WERI-Rb-1 (cell line): ENCODE data around the gene GABBR2.

Source experiments
- DNase-seq: peaks from one replicate; pipeline ENCODE4 v3.0.0-alpha.2; 2020
- H3K27ac ChIP-seq: fragments of 250-450 bp; sonication (Bioruptor Pico); 2 replicates; pipeline ENCODE4 v1.5.1; 2020; ENCODE audit warnings: mild to moderate bottlenecking, moderate library complexity
- H3K27me3 ChIP-seq: fragments of 250-450 bp; sonication (Bioruptor Pico); 2 replicates; pipeline ENCODE4 v1.5.1; 2021; ENCODE audit warnings: mild to moderate bottlenecking, low read depth, moderate library complexity; ENCODE audit not compliant: insufficient read depth, severe bottlenecking
- H3K36me3 ChIP-seq: fragments of 250-450 bp; sonication (Bioruptor Pico); 2 replicates; pipeline ENCODE4 v1.5.1; 2020; ENCODE audit warnings: mild to moderate bottlenecking, moderate library complexity
- H3K4me3 ChIP-seq: 2 replicates; pipeline ENCODE4 v1.5.1; 2011; ENCODE audit warnings: low read depth, mild to moderate bottlenecking, control low read depth, low read length
- H3K9me3 ChIP-seq: fragments of 250-450 bp; sonication (Bioruptor Pico); 2 replicates; pipeline ENCODE4 v1.5.1; 2021; ENCODE audit warnings: mild to moderate bottlenecking, moderate library complexity; ENCODE audit not compliant: severe bottlenecking
- CTCF ChIP-seq: IDR thresholded peaks from 2 replicates; pipeline ENCODE4 v1.5.1; 2011; ENCODE audit warnings: low read depth, mild to moderate bottlenecking, control low read depth, inconsistent platforms, low read length

Gene GABBR2

GRCh38 chr9:98410185-98410697, 298.5 kb downstream of the GABBR2 start:
- Histone ChIP-seq H3K9me3 (no peaks in the 10 kb centered on the region), H3K27ac (no peak overlapping the region), H3K36me3 (peaks cover 6% of the 10 kb centered on the region), H3K27me3 (no peaks in the 10 kb centered on the region), H3K4me3 (no peak overlapping the region)
- DNase-seq = peak; percentile 77
- TF ChIP-seq CTCF = peak; percentile 44; the same call in 1 of the 2 replicates

GRCh38 chr9:98409719-98410118, 299.0 kb downstream of the GABBR2 start:
- Histone ChIP-seq H3K27me3 (no peaks in the 10 kb centered on the region), H3K27ac (no peak overlapping the region), H3K9me3 (no peaks in the 10 kb centered on the region), H3K4me3 (no peak overlapping the region), H3K36me3 (peaks cover 11% of the 10 kb centered on the region)
- no peak for DNase-seq
- no peak for TF ChIP-seq CTCF

DNA sequence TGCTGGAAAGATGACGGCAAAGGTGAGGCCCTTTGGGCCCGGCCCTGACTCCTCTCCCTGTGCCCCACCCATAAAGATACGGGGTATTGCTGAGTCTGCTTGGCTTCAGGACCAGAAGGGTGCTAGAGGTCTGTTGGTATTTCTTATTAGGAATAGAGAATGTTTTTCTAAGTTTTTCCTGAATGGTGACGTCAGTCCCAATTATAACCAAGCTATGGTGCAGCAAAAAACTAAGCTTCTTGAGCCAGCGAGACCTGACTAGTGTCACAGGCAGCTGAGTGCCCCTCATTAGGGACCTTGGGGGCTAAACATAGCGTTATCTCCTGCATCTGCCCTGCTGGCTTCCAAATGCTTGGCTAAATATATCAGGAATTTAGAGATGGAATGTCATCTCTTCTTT, 302.3 kb downstream of the GABBR2 start:
- Histone ChIP-seq H3K27ac (no peak overlapping the region), H3K9me3 (no peaks in the 10 kb centered on the region), H3K36me3 (peaks cover 25% of the 10 kb centered on the region), H3K4me3 (no peak overlapping the region), H3K27me3 (no peaks in the 10 kb centered on the region)
- DNase-seq = no peak
- no peak for TF ChIP-seq CTCF

GRCh38 chr9:98404237-98404636, 304.5 kb downstream of the GABBR2 start:
- no peak for DNase-seq
- Histone ChIP-seq H3K27ac (no peak overlapping the region), H3K36me3 (peaks cover 36% of the 10 kb centered on the region), H3K27me3 (no peaks in the 10 kb centered on the region), H3K9me3 (no peaks in the 10 kb centered on the region), H3K4me3 (no peak overlapping the region)
- TF ChIP-seq CTCF = no peak

- peaks cover 36% of the 10 kb centered on the region for H3K36me3 ChIP-seq
- H3K27me3 ChIP-seq = no peaks in the 10 kb centered on the region
- TF ChIP-seq CTCF = no peak
- DNase-seq = no peak
- H3K4me3 ChIP-seq = no peak overlapping the region
- H3K27ac ChIP-seq = no peak overlapping the region
- no peaks in the 10 kb centered on the region for H3K9me3 ChIP-seq
These were observed 305.0 kb downstream of the GABBR2 start for GRCh38 chr9:98403715-98404114.

GRCh38 chr9:98402019-98402840, 306.5 kb downstream of the GABBR2 start:
- no peak for TF ChIP-seq CTCF
- Histone ChIP-seq H3K9me3 (no peaks in the 10 kb centered on the region), H3K36me3 (peaks cover 36% of the 10 kb centered on the region), H3K27ac (no peak overlapping the region), H3K4me3 (no peak overlapping the region), H3K27me3 (no peaks in the 10 kb centered on the region)
- peak; percentile 35 for DNase-seq
